ENCODE results near the gene HS6ST1. TPM values are rescaled to one million over a fixed set of nuclear protein-coding genes. Genes with fewer than 3 reads are reported as not detected.

The HS6ST1 gene
- total and polyA plus RNA-seq, 2 donors (not counting 1 experiment from before 2014, with no cell fraction given), result 7.8 to 22.7 TPM

- WGBS (ENCODE audit: insufficient coverage), result 91% methylated on average over 10 of the region's 13 CpGs
- no peak overlapping the region for H3K4me2 ChIP-seq (replicated peaks; ENCODE audit: low read depth, low read length, poor library complexity, severe bottlenecking)
- no peak overlapping the region for H3K9ac ChIP-seq (ENCODE audit: low read length)
- H3K4me1 Mint-ChIP-seq, result peaks cover 12% of the 10 kb centered on the region
- no peak overlapping the region for H3K4me3 ChIP-seq (ENCODE audit: control extremely low read depth in 1 of 5, extremely low read depth in 1 of 5, insufficient read depth in 1 of 5, low read depth in 2 of 5, low read length in 4 of 5)
- no peak for TF ChIP-seq CTCF (IDR thresholded peaks at IDR 0.05)
- no peak for TF ChIP-seq EZH2 (IDR thresholded peaks at IDR 0.05; ENCODE audit: borderline replicate concordance, insufficient read depth, low read depth, low read length, poor library complexity, severe bottlenecking)
- no peaks in the 10 kb centered on the region for H3K27me3 Mint-ChIP-seq
- H3K9me3 Mint-ChIP-seq (ENCODE audit: insufficient read depth), result no peaks in the 10 kb centered on the region
- ChIA-PET CTCF (no interaction called here), POLR2A (no interaction called here)
- H3K27ac ChIP-seq (ENCODE audit: low read length in 2 of 2), result no peak overlapping the region
- H3K27ac Mint-ChIP-seq, result no peak overlapping the region
- peaks cover 6 to 10% of the 10 kb centered on the region in 2 donors for H3K4me1 ChIP-seq (ENCODE audit: control insufficient read depth in 2 of 2, insufficient read depth in 2 of 2, low read length in 2 of 2)
- H3K9me3 ChIP-seq (ENCODE audit: control extremely low read depth in 1 of 3, control insufficient read depth in 2 of 3, insufficient read depth in 1 of 3, low read length in 2 of 3), result no peaks in the 10 kb centered on the region
- H3K4me3 Mint-ChIP-seq, result no peak overlapping the region
- DNase-seq, result no peak
- H3K79me2 ChIP-seq (ENCODE audit: control insufficient read depth, insufficient read depth, low read length), result no peaks in the 10 kb centered on the region
- H3K36me3 ChIP-seq (replicated peaks in 1 of 2; ENCODE audit: control extremely low read depth in 1 of 2, control insufficient read depth in 1 of 2, extremely low read depth in 1 of 2, insufficient read depth in 2 of 2, low read length in 1 of 2), result no peaks in the 10 kb centered on the region
- ATAC-seq (ENCODE audit: low read depth), result no peak
- H2AFZ ChIP-seq (ENCODE audit: insufficient read depth, low read depth, low read length, poor library complexity, severe bottlenecking), result no peak overlapping the region
- peaks cover 0 to 6% (median 0%) of the 10 kb centered on the region in 4 experiments for H3K27me3 ChIP-seq (replicated peaks in 1 of 4; ENCODE audit: control extremely low read depth in 1 of 4, control insufficient read depth in 3 of 4, insufficient read depth in 4 of 4, low read length in 3 of 4)
- H4K20me1 ChIP-seq (ENCODE audit: control insufficient read depth, insufficient read depth, low read length, poor library complexity, severe bottlenecking), result peaks cover 14% of the 10 kb centered on the region
- intact Hi-C loops (cut with micrococcal nuclease), result loop anchor here (5.0 kb wide), 2 partner anchors 207 to 427 kb away; no protein-coding TSS in a partner anchor
These were observed 6.3 kb upstream of the HS6ST1 start for GRCh38 chr2:128324897-128325410.

- Histone ChIP-seq H3K9ac (ENCODE audit: low read length) (no peak overlapping the region), H3K79me2 (ENCODE audit: control insufficient read depth, insufficient read depth, low read length) (no peaks in the 10 kb centered on the region), H3K27ac (ENCODE audit: low read length in 2 of 2) (no peak overlapping the region), H2AFZ (ENCODE audit: insufficient read depth, low read depth, low read length, poor library complexity, severe bottlenecking) (no peak overlapping the region), H3K9me3 (ENCODE audit: control extremely low read depth in 1 of 3, control insufficient read depth in 2 of 3, insufficient read depth in 1 of 3, low read length in 2 of 3) (no peaks in the 10 kb centered on the region), H3K4me3 (ENCODE audit: control extremely low read depth in 1 of 5, extremely low read depth in 1 of 5, insufficient read depth in 1 of 5, low read depth in 2 of 5, low read length in 4 of 5) (no peak overlapping the region), H3K4me1 (ENCODE audit: control insufficient read depth in 2 of 2, insufficient read depth in 2 of 2, low read length in 2 of 2) (peaks cover 10 to 12% of the 10 kb centered on the region in 2 donors), H3K27me3 (replicated peaks in 1 of 4; ENCODE audit: control extremely low read depth in 1 of 4, control insufficient read depth in 3 of 4, insufficient read depth in 4 of 4, low read length in 3 of 4) (peaks cover 0 to 8% (median 0%) of the 10 kb centered on the region in 4 experiments), H4K20me1 (ENCODE audit: control insufficient read depth, insufficient read depth, low read length, poor library complexity, severe bottlenecking) (peaks cover 20% of the 10 kb centered on the region), H3K36me3 (replicated peaks in 1 of 2; ENCODE audit: control extremely low read depth in 1 of 2, control insufficient read depth in 1 of 2, extremely low read depth in 1 of 2, insufficient read depth in 2 of 2, low read length in 1 of 2) (no peaks in the 10 kb centered on the region), H3K4me2 (replicated peaks; ENCODE audit: low read depth, low read length, poor library complexity, severe bottlenecking) (no peak overlapping the region)
- POLR2A ChIA-PET, result interaction anchor here (0.5 kb wide), 1 partner anchor 34 kb away, joined by 5 read pairs; no protein-coding TSS in a partner anchor
- DNase-seq (no peak), ATAC-seq (ENCODE audit: low read depth) (no peak)
- TF ChIP-seq CTCF (IDR thresholded peaks at IDR 0.05) (no peak), EZH2 (IDR thresholded peaks at IDR 0.05; ENCODE audit: borderline replicate concordance, insufficient read depth, low read depth, low read length, poor library complexity, severe bottlenecking) (no peak)
- H3K4me3 Mint-ChIP-seq, result peak overlapping the region; percentile 54
- intact Hi-C loops (cut with micrococcal nuclease), result loop anchor here (5.0 kb wide), 2 partner anchors 208 to 428 kb away; no protein-coding TSS in a partner anchor
- no peaks in the 10 kb centered on the region for H3K9me3 Mint-ChIP-seq (ENCODE audit: insufficient read depth)
- WGBS (ENCODE audit: insufficient coverage), result 93% methylated on average over 8 of the region's 11 CpGs
- no peaks in the 10 kb centered on the region for H3K27me3 Mint-ChIP-seq
- no peak overlapping the region for H3K27ac Mint-ChIP-seq
- peaks cover 14% of the 10 kb centered on the region for H3K4me1 Mint-ChIP-seq
- CTCF ChIA-PET, result no interaction called here
These were observed 5.6 kb upstream of the HS6ST1 start for GRCh38 chr2:128324008-128324896.

All from B cell (primary cell).